Fibroblast of peridontal ligament (primary cell): Measurements from ENCODE around the gene YPEL4.

Experiments
- DNase-seq: peaks from one replicate; pipeline ENCODE4 v3.0.0-alpha.2; 2010; ENCODE audit errors: extremely low read depth

The YPEL4 gene

DNA sequence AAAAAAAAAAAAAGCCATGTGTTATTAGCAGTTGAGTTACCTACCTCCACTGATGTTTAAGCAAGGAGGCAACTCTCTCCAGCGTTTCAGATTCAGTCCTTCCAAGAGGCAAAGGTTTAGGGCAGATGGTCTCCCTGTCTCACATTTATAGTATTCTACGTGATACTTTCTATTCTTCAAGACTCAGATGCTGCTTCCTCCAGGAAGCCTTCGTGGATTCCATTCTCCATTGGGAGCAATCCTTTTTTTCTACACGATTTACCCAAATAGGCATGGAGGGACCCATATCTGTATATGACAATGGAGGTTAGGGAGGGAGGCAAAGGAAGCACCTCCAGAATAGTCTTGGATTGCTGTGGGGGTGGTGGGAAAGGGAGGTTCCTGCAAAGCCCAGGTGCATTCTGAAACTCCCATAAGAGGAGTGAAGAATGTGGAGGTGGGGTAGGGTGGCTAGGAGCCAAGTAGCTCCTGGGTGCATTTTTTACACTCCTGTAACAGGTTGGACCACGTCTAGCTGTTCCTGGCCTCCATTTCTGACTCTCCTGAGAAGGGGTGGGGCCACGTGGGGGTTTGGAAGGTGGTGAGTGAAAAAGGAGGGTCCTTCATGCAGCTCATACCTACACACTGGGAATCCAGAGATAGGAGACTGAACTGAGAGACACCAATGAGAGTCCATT, 16.2 kb downstream of the YPEL4 start:
- DNase-seq: no peak

DNA sequence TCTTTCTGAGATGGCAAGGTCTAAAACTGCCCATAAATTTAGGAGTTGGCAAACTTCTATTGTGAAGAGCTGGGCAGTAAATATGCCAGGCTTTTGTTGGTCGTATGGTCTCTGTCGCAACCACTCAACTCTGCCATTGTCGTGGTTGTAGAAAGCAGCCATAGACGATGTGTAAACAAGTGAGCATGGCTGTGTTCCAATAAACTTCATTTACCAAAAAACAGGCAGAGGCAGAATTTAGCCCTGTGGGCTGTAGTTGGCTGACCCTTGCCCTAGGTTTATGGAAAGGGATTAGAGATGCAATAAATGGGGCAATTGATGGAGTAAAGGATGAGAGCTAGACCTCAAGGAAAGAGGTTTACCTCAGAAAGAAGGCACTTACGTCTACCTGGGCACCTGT, 17.6 kb downstream of the YPEL4 start:
- DNase-seq: no peak

DNA sequence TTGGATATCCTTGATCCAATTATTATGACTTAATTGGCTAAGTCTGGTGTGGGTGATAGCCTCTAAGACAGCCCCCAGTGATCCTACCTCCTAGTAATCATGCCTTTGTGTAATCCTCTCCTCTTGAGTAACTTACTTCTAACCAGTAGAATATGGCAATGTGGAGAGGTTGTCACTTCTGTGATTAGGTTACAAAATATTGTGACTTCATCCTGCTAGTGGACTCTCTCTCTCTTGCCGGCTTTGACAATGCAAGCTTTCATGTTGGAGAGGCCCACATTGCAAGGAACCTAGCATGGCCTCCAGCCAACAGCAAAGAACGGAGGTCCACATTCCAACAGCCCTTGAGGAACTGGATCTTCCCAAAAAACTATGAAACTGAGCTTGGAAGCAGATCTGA, 19.5 kb downstream of the YPEL4 start:
- no peak for DNase-seq

DNA sequence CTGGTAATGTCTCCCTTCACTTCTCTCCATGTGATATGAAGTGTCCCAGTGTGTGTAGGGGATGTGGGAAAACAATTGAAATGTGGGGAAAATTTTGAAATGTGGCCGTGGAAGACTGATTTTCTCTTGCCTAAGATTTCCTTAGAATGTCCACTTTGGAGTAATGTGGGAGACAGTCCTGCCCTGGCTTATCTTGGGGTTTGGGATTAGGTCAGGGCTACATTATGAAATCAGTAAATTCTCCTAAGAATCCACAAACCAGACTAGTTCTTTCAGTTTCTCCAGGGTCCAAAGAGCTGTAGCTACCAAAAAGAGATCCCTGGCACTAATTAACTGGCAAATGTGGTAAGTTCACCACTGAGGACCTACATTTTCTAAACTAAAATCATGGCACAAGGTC, 22.8 kb downstream of the YPEL4 start:
- DNase-seq: no peak

DNA sequence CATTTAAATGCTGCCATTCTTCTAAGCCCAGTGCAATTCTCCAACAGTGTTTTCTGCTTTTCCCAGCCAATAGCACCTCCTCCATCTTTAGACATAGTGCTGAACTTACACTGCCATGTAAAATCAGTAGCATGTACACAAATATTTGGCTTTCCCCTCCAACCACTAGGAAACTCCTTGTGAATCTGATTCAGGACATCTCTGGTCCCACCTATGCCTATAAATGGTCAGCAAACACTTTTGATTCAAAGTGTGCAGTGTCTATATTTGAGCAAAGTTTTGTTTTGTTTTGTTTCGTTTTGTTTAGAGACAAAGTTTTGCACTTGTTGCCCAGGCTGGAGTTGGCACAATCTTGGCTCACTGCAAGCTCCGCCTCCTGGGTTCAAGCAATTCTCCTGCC, 24.8 kb downstream of the YPEL4 start:
- no peak for DNase-seq

DNA sequence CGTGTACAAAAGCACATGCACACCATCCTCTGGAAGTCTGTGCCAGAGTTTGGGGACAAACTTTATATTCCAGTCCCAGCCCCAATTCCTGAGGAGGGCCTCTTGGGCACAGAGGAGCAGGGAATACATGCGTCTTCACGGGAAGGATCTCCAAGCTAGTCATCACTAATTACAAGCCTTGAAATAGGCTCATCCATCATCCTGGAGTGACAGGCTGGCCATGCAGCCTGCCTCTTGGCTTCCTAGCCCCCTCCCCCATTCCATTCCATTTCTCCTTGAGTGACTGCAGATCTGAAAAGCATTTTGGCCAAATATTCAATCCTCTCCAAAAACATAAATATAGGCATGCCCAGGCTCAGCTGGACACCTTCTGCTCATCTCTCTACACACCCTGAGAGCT, 27.4 kb downstream of the YPEL4 start:
- no peak for DNase-seq

DNA sequence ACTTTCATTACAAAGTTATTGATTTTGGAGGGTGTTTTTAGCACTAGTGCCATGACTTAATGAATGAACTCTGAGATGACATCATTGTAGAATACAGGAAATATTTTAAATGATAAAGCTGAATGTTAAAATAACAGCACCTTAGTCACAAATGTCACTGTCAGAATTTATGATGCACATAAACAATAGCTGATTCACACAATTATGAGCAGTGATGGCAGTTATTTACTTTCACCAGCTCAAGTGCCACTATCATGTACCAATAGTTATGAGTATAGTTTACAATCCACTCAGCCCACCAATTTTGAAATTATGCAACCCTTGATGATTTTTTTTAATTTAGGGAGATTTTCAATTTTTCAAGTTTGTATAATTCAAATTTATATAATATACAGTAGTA, 29.2 kb downstream of the YPEL4 start:
- no peak for DNase-seq

DNA sequence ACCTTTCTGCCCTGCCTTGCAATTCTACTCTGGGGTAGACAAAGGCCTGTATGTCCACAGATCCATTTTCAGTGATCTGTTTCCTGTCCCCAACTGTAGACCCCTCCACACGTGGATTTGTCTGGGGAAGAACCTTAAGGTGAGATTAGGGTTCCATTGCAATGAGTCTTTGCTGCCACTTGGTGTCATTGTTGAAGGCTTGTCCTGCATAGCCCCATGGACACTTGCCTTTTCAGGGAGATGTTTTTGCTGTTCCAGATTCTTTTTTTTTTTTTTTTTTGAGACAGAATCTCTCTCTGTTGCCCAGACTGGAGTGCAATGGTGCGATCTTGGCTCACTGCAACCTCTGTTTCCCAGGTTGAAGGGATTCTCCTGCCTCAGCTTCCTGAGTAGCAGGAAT, 30.4 kb downstream of the YPEL4 start:
- no peak for DNase-seq

DNA sequence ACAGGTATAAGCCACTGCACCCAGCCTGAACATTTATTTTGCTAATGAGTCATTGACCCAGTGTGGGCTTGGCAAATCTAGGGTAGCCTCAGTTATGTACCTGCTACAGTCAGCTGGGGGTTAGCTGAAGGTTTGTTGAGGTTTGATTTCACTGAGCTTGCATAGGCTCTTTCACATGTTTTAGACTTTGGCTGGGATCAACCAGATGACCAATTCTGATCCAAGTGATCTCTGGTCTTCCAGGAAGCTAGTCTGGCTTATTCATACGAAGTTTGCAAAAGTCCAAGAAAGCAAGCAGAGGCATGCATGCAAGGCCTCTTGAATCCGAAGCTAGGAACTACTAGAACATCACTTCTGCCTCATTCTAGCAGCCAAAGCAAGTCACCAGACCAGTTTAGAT, 31.3 kb downstream of the YPEL4 start:
- DNase-seq: no peak

DNA sequence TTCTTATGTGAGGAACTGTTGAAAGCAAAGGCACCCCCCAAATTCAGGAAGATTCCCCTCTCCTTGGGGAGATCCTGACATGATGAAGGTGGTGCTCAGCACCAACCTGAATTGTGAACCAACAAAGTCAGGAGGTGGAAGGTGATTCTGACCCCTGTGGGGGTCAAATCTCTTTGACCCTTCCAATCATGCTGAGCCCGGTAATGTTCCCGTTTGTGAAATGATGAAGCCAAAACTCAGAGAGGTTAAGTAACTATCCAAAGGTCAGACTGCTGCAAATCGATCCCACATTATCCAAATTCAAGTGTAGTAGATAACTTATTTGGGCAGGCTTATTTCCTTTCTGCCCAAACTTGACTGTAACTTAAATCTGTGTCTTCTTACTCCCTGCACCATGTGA, 33.1 kb downstream of the YPEL4 start:
- DNase-seq: no peak

DNA sequence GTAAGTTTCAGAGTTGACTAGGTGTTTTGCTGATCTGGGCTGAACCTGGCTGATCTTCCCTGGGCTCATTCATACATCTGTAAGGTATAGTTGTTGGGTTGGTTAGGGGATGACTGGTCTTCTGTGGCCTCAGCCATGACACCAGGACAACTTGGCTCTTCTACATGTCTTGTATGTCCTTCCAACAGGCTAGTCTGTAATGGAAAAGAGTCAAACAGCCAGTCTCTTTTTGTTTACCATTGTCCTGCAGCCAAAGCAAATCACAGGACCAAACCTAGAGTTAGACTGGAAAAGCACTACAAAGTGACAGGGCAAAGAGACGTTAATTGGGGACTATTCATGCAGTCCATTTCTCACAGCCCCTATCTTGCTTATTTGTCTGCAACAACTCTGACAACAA, 34.4 kb downstream of the YPEL4 start:
- DNase-seq: no peak

DNA sequence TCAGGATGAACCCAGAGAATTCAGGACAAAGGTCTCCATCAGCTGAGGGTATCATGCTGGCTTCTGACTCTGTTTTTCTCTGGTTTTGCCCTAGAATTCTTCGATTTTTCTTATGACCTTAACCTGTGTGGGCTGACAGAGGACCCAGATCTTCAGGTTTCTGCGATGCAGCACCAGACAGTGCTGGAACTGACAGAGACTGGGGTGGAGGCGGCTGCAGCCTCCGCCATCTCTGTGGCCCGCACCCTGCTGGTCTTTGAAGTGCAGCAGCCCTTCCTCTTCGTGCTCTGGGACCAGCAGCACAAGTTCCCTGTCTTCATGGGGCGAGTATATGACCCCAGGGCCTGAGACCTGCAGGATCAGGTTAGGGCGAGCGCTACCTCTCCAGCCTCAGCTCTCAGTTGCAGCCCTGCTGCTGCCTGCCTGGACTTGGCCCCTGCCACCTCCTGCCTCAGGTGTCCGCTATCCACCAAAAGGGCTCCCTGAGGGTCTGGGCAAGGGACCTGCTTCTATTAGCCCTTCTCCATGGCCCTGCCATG, 35.4 kb downstream of the YPEL4 start:
- no peak for DNase-seq

DNA sequence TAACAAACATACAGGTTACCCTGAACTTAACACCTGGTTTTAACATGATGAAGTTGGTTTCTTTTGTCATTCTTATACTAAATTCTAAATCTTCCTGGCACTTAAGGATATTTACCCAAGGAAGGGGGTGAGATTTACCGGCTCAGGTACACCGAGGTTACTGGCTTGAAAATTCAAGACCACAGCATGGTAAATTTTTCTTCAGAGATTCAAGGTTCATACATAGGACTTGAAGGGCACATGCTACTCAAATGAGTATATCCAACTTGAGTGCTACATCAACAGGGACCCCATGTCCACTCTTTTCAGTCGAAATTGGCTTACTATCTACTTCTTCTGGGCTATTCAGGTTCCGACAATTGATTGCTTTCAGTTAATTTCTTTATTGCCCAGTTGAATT, 39.5 kb downstream of the YPEL4 start:
- no peak for DNase-seq

DNA sequence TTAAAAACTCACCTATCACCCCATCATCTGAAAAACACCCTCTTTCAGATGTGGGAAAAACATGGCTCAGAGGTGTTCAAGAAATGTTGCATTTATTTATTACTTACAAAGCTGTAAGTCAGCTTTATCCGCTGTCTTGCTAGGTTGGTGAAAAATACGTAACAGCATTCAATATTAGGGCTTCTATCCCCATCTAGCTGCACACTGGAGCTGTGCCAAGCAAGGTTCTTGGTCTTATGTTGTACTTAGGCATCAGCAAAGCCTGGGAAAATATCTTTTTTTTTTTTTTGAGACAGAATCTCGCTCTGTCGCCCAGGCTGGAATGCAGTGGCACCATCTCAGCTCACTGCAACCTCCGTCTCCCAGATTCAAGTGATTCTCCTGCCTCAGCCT, 44.7 kb downstream of the YPEL4 start:
- no peak for DNase-seq

DNA sequence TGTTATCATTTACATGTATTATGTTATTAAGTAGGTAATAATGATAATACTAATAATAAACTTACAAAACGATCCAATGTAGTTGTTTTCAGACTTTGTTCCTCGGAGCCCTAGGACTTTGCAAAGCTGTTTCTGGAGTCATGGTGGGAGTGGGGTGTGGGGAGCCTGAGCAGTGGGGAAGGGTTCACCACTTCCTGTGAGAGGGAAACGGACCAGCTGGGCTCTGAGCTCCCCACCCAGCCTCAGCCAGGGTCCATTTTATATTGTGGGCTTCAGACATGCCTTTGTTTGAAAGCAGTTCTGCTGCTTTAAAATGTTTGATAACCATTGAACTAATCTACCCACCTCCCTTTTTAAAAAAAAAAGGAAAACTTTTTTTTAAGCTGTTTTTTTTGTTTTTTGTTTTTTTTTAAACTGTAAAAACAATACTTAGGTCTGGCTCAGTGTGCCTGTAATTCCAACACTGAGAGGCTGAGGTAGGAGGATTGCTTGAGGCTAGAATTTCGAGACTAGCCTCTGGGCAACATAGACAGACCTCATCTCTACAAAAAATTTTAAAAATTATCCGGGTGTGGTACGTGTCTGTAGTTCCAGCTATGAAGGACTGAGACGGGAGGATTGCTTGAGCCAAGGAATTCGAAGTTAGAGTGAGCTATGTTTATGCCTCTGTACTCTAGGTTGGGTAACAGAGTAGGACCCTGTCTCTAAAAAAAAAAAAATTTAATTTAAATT, 45.2 kb downstream of the YPEL4 start:
- DNase-seq: no peak

DNA sequence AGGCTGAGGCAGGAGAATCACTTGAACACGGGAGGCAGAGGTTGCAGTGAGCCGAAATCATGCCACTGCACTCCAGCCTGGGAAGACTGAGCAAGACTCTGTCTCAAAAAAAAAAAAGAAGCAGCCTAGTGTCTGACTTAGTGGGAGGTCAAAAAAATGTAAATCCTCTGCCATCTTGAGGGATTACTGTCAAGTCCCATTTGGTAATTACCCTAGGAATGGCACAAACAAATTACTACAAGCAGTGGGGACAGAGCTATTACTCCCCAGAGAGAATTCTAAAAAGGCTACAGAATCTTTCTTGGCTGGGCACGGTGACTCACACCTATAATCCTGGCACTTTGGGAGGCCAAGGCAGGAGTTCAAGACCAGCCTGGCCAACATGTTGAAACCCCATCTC, 48.4 kb downstream of the YPEL4 start:
- no peak for DNase-seq

DNA sequence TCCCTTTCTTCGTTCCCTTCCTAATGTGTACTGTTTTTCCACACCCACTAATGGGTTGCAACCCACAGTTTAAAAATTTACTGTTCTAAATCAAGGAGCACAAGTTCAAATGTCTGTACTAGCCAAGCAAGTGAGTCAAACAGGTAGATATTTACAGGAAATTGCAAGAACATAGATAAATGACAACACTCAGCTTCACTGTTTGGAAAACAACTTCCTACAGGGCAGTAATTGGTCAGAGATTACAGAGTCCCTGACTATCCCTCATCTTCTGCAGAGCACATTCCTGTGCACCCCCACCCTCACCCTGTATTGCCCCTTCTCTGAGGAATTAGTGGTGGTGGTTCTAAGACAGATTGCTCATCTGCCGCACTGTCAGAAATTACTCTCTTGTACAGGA, 50.3 kb downstream of the YPEL4 start:
- DNase-seq: no peak

DNA sequence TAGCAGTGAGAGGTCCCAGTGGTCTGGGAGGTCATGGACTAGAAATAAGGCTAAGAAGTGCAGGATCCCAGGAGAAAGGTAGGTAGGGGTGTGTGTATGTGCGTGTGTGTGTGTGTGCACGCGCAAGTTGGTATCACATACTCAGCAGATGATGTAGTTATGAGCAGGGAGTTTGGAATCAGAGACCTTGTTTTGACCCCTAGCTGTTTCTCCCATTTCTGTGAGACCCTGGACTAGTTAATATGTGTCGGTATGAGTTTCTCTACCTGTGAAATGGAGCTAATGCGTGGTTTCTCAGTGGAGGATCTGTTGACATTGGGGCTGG, 50.9 kb downstream of the YPEL4 start:
- peak; percentile 40 for DNase-seq

DNA sequence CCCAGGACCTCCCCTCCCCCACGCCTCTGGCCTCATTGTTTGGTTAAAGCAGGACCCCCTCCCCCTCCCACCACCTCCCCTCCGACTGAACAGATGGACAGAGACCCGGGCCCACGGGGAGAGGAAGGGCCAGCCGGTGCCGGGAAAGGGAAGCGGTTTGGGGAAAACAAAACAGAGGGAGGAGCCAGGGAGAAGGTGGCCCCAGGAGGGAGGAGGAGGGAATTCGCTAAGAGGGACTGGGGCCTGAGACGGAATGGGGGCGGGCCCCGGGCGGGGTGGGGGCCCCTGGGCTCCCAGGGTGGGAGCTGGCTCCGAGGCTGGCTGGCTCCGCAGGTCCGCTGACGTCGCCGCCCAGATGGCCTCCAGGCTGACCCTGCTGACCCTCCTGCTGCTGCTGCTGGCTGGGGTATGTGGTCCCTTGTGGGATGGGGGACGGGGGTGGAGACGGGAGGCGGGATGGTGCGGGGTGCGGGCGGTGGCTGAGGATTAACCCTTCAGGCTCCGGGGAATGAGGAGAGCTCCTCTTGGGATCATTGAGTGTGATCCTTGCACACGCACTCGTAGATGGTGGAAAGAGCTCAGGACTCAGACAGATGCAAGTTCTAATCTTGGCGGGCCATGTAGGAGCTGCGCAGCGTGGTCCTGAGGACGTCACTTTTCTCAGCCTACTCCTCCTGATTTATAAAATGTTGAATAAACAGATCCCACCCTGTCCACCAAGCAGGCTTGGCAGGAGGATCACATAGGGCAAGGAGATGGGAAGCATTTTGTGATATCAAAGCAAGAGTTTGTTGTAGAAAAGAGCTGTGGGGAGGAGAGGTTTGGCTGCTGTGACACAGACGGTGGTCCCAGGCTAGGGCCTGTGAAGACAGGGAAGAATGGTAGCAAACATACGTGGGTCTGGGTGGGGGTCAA, 51.5 kb downstream of the YPEL4 start:
- peak; percentile 52 for DNase-seq

DNA sequence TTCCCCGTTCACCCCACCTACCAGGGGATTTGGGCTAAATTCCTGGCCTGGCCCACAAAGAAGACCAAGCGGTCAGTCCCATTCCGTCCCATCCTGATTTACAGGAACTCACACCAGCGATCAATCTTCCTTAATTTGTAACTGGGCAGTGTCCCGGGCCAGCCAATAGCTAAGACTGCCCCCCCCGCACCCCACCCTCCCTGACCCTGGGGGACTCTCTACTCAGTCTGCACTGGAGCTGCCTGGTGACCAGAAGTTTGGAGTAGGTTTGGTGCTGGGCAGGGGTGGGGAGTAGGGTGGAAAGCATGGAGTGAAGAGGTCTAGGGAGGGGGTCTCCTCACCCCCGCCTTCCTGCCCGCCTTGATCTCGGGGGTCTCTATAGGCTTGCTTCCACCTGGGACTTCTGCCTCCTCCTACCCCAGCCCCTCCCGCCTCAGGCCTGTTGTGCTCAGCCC, 52.2 kb downstream of the YPEL4 start, which contains the start of gene SERPING1:
Gene SERPING1 (plus strand): TSS at position 225 of the 455 bp plus-strand sequence. CDS start 586 bp downstream, outside the sequence.
- DNase-seq: peak; percentile 19

DNA sequence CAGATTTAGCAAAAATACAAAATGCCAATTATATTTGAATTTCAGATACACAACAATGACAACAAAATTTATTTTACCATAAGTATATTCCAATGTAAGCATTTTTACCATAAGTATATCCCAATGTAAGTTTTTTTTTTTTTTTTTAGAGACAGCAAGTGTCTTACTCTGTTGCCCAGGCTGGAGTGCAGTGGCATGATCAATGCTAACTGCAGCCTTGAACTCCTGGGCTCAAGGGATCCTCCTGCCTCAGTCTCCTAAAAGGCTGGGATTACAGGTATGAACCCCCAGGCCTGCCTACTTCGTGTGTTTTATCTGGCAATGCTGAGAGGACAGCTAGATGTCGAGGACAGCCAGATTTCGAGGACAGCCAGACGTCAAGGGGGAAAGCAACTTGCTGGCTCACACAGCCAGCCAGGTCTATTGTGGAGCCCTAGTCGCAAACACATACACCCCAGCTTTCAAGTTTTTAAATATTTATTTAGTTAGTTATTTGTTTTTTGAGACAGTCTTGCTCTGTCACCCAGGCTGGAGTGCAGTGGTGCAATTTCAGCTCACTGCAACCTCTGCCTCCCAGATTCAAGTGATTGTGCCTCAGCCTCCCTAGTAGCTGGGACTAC, 53.3 kb downstream of the YPEL4 start:
- DNase-seq: no peak
